Measurements from ENCODE around the gene MIEF1.

Gene MIEF1

DNA sequence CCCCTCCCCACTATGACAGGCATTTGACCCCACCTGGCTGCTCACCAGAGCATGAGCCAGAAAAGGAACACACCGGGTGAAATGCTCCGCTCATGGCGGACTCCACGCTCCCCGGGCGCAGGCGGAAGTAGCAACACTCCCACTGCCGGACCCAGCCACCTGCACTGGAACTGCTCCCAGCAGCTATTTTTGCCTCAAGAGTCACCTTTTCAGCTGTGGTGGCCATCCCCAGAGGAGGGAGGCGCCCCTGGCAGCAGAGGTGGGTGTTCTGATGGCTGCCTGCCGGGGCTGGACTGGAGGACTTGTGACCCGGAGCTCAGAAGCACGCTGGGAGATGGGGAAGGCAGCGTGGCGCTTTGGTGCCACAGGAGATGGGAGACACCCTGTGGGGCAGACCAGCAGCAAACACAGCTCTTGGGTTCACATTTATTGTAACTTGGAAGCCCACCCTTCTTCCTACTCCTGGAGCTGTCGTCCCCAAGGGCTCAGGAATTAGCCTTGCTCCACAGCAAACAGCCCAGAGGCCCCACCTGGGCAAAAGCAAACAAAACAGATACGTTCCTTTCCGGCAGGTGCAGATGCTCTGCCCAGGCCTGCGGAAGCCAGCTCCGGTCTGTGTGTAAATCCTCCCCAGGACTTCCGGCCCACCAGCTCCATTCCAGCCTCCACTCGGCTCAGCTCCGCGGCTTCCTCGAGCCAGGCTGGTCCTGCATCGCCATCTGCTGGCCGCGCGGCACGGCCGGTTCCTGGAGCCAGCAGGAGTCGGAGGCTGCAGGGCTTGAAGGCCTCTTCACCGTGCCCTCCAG is 26.8 kb downstream of the MIEF1 start (continued):
- TF ChIP-seq, protein P1, sequence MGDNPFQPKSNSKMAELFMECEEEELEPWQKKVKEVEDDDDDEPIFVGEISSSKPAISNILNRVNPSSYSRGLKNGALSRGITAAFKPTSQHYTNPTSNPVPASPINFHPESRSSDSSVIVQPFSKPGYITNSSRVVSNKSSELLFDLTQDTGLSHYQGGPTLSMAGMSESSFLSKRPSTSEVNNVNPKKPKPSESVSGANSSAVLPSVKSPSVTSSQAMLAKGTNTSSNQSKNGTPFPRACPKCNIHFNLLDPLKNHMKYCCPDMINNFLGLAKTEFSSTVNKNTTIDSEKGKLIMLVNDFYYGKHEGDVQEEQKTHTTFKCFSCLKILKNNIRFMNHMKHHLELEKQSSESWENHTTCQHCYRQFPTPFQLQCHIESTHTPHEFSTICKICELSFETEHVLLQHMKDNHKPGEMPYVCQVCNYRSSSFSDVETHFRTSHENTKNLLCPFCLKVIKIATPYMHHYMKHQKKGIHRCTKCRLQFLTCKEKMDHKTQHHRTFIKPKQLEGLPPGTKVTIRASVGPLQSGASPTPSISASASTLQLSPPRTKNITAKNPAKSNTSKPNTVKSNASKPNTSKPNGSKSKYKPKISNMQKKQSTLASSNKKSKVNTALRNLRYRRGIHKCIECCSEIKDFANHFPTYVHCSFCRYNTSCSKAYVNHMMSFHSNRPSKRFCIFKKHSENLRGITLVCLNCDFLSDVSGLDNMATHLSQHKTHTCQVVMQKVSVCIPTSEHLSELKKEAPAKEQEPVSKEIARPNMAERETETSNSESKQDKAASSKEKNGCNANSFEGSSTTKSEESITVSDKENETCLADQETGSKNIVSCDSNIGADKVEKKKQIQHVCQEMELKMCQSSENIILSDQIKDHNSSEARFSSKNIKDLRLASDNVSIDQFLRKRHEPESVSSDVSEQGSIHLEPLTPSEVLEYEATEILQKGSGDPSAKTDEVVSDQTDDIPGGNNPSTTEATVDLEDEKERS (tag by site-specific recombination; IDR thresholded peaks at IDR 0.05): peak; percentile 89
- TF ChIP-seq, protein P2, sequence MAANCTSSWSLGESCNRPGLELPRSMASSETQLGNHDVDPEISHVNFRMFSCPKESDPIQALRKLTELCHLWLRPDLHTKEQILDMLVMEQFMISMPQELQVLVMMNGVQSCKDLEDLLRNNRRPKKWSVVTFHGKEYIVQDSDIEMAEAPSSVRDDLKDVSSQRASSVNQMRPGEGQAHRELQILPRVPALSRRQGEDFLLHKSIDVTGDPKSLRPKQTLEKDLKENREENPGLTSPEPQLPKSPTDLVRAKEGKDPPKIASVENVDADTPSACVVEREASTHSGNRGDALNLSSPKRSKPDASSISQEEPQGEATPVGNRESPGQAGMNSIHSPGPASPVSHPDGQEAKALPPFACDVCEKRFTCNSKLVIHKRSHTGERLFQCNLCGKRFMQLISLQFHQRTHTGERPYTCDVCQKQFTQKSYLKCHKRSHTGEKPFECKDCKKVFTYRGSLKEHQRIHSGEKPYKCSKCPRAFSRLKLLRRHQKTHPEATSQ (tag by site-specific recombination; IDR thresholded peaks at IDR 0.05): peak; percentile 82; the same call in 1 of the 2 replicates
- no peak for TF ChIP-seq ZNF544 (tag by site-specific recombination; IDR thresholded peaks at IDR 0.05)
- peak; percentile 70 for TF ChIP-seq IKZF3 (tag by site-specific recombination; IDR thresholded peaks at IDR 0.05)
- TF ChIP-seq ZNF701 (tag by site-specific recombination; IDR thresholded peaks at IDR 0.05): 0 out of 2 replicates have a peak, but pooled peaks have one; percentile 12
- TF ChIP-seq ZNF248 (tag by site-specific recombination; IDR thresholded peaks at IDR 0.05): no peak
- peak; percentile 65 for TF ChIP-seq KLF9 (tag by site-specific recombination; IDR thresholded peaks at IDR 0.05; ENCODE audit: low read depth)
- peak; percentile 92 for TF ChIP-seq ZNF184 (tag by site-specific recombination; IDR thresholded peaks at IDR 0.05)
- peak; percentile 83; the same call in 1 of the 2 replicates for TF ChIP-seq ZNF239 (tag by site-specific recombination; IDR thresholded peaks at IDR 0.05)
- TF ChIP-seq YY2 (tag by site-specific recombination; IDR thresholded peaks at IDR 0.05): peak; percentile 77
- TF ChIP-seq, protein P3, sequence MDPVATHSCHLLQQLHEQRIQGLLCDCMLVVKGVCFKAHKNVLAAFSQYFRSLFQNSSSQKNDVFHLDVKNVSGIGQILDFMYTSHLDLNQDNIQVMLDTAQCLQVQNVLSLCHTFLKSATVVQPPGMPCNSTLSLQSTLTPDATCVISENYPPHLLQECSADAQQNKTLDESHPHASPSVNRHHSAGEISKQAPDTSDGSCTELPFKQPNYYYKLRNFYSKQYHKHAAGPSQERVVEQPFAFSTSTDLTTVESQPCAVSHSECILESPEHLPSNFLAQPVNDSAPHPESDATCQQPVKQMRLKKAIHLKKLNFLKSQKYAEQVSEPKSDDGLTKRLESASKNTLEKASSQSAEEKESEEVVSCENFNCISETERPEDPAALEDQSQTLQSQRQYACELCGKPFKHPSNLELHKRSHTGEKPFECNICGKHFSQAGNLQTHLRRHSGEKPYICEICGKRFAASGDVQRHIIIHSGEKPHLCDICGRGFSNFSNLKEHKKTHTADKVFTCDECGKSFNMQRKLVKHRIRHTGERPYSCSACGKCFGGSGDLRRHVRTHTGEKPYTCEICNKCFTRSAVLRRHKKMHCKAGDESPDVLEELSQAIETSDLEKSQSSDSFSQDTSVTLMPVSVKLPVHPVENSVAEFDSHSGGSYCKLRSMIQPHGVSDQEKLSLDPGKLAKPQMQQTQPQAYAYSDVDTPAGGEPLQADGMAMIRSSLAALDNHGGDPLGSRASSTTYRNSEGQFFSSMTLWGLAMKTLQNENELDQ (tag by site-specific recombination; IDR thresholded peaks at IDR 0.05; ENCODE audit: low read depth): no peak
- 0 out of 2 replicates have a peak, but pooled peaks have one; percentile 45 for TF ChIP-seq ZNF146 (tag by site-specific recombination; IDR thresholded peaks at IDR 0.05)
- TF ChIP-seq ZNF302 (tag by site-specific recombination; IDR thresholded peaks at IDR 0.05; ENCODE audit: low read depth): no peak
- no peak for TF ChIP-seq ZNF777 (tag by site-specific recombination; IDR thresholded peaks at IDR 0.05; ENCODE audit: borderline replicate concordance)
- TF ChIP-seq, protein P4, sequence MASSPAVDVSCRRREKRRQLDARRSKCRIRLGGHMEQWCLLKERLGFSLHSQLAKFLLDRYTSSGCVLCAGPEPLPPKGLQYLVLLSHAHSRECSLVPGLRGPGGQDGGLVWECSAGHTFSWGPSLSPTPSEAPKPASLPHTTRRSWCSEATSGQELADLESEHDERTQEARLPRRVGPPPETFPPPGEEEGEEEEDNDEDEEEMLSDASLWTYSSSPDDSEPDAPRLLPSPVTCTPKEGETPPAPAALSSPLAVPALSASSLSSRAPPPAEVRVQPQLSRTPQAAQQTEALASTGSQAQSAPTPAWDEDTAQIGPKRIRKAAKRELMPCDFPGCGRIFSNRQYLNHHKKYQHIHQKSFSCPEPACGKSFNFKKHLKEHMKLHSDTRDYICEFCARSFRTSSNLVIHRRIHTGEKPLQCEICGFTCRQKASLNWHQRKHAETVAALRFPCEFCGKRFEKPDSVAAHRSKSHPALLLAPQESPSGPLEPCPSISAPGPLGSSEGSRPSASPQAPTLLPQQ (tag by site-specific recombination; IDR thresholded peaks at IDR 0.05): peak; percentile 90
- TF ChIP-seq YY1 (tag by site-specific recombination; IDR thresholded peaks at IDR 0.05): peak; percentile 72
- TF ChIP-seq ZNF768 (tag by site-specific recombination; IDR thresholded peaks at IDR 0.05): 0 out of 2 replicates have a peak, but pooled peaks have one; percentile 5
- TF ChIP-seq ZNF394 (tag by site-specific recombination; IDR thresholded peaks at IDR 0.05; ENCODE audit: borderline replicate concordance): peak; percentile 78
- peak; percentile 96; the same call in 1 of the 2 replicates for TF ChIP-seq ZNF391 (tag by site-specific recombination; IDR thresholded peaks at IDR 0.05; ENCODE audit: borderline replicate concordance, low read depth)
- TF ChIP-seq, protein P5, sequence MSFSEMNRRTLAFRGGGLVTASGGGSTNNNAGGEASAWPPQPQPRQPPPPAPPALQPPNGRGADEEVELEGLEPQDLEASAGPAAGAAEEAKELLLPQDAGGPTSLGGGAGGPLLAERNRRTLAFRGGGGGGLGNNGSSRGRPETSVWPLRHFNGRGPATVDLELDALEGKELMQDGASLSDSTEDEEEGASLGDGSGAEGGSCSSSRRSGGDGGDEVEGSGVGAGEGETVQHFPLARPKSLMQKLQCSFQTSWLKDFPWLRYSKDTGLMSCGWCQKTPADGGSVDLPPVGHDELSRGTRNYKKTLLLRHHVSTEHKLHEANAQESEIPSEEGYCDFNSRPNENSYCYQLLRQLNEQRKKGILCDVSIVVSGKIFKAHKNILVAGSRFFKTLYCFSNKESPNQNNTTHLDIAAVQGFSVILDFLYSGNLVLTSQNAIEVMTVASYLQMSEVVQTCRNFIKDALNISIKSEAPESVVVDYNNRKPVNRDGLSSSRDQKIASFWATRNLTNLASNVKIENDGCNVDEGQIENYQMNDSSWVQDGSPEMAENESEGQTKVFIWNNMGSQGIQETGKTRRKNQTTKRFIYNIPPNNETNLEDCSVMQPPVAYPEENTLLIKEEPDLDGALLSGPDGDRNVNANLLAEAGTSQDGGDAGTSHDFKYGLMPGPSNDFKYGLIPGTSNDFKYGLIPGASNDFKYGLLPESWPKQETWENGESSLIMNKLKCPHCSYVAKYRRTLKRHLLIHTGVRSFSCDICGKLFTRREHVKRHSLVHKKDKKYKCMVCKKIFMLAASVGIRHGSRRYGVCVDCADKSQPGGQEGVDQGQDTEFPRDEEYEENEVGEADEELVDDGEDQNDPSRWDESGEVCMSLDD (tag by site-specific recombination; IDR thresholded peaks at IDR 0.05): 0 out of 2 replicates have a peak, but pooled peaks have one; percentile 25
- TF ChIP-seq ZSCAN23 (tag by site-specific recombination; IDR thresholded peaks at IDR 0.05): peak; percentile 90
- TF ChIP-seq ZFP41 (tag by site-specific recombination; IDR thresholded peaks at IDR 0.05; ENCODE audit: borderline replicate concordance): no peak

Measured in HEK293 (cell line).